Kidney tubule cell (primary cell): ENCODE results near the gene ZNF385D.
"Not testable (repeated sequence)": the region's sequence is repeated elsewhere in the genome, so short reads cannot be mapped to it uniquely, and the experiment has no call there.

Source experiments
- DNase-seq: peaks from one replicate; pipeline ENCODE4 v3.0.0-alpha.2; 2018; ENCODE audit warnings: low spot score

Gene ZNF385D

GRCh38 chr3:21515417-21515816, 235.6 kb downstream of the ZNF385D start:
- DNase-seq: no peak

- DNase-seq: no peak
These were observed 241.1 kb downstream of the ZNF385D start for GRCh38 chr3:21509731-21510470.

GRCh38 chr3:21508246-21508645, 242.8 kb downstream of the ZNF385D start:
- DNase-seq: no peak

GRCh38 chr3:21505711-21506460, 245.1 kb downstream of the ZNF385D start:
- no peak for DNase-seq

GRCh38 chr3:21502656-21503055, 248.4 kb downstream of the ZNF385D start:
- no peak for DNase-seq

- no peak for DNase-seq
These were observed 250.2 kb downstream of the ZNF385D start for GRCh38 chr3:21500834-21501233.

- not testable (repeated sequence) for DNase-seq
These were observed 260.3 kb downstream of the ZNF385D start for GRCh38 chr3:21490671-21491070.

GRCh38 chr3:21487520-21487919, 263.5 kb downstream of the ZNF385D start:
- no peak for DNase-seq

GRCh38 chr3:21486024-21486935, 264.7 kb downstream of the ZNF385D start:
- DNase-seq: not testable (repeated sequence)

GRCh38 chr3:21484828-21485144, 266.2 kb downstream of the ZNF385D start:
- no peak for DNase-seq

- DNase-seq: peak; percentile 78
These were observed 266.8 kb downstream of the ZNF385D start for GRCh38 chr3:21484057-21484827.

- DNase-seq: no peak
These were observed 269.0 kb downstream of the ZNF385D start for GRCh38 chr3:21481991-21482390.

GRCh38 chr3:21477541-21478288, 273.3 kb downstream of the ZNF385D start:
- DNase-seq: no peak

- peak; percentile 15 for DNase-seq
These were observed 284.5 kb downstream of the ZNF385D start for GRCh38 chr3:21466476-21466875.

GRCh38 chr3:21464746-21465145, 286.3 kb downstream of the ZNF385D start:
- DNase-seq: no peak

GRCh38 chr3:21463319-21463718, 287.7 kb downstream of the ZNF385D start:
- DNase-seq: no peak

GRCh38 chr3:21462141-21462540, 288.9 kb downstream of the ZNF385D start:
- no peak for DNase-seq

- DNase-seq: no peak
These were observed 293.9 kb downstream of the ZNF385D start for GRCh38 chr3:21457084-21457483.

- DNase-seq: no peak
These were observed 301.3 kb downstream of the ZNF385D start for GRCh38 chr3:21449738-21450137.

GRCh38 chr3:21447476-21448151, 303.4 kb downstream of the ZNF385D start:
- DNase-seq: peak; percentile 4
